GM21529 (cell line): ENCODE results near the gene ZNF502.
"Not testable (repeated sequence)": the region's sequence is repeated elsewhere in the genome, so short reads cannot be mapped to it uniquely, and the experiment has no call there.

Source experiments
- ATAC-seq: cut with Tn5 transposase; IDR thresholded peaks from one replicate; pipeline ENCODE4 v1.9.1; 2021; ENCODE audit not compliant: unreplicated experiment

The ZNF502 gene

DNA sequence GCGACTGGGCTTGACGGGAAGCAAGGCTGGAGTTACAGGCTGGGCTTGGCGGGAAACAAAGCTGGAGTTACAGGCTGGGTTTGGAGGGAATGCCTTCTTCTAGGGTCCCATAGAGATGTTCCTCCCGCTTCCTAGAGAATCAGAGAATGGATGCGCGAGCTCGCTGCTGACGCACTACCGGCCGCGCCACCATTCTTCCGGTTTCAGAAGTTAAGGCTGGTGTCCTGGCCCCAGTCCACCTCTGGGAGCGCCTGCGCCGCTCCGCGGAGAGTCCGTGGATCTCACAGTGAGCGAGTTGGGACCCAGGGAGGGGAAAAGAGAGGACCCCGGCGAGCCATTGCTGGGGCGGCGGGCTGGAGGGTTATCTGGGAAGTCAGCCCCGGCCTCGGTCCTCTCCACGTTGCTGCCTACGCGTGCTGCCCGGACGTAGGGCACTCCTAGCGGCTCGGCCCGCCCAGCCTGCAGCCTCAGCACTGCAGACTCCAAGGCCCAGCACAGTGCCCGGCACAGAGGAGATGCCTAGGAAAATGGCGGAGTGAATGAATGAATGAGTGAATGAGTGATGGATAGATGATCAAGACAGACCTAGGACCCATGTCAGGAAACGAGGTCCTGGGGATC is at the start of gene ZNF502:
ZNF502 (plus strand) TSS at position 206 of the 621 bp plus-strand sequence. CDS start 7,602 bp downstream, outside the sequence.
- ATAC-seq: no peak

DNA sequence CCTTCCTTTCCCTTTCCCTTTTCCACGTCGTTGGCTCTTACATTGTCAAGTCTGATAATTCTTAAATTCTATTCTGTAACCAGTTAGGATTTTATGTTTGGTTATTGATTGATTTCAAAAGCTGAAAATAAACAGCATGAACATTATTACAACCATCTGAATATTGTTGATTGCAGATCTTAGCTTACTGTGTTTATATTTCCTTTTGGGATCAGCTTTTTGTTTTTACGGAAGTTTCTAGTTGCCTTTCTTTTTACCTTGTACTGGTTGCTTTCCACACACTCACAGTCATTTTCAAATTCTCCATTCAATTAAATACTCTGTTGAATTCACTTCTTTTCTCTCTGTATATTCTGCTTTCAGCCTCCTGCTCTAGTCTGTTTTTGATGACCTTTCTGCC is 47.3 kb upstream of the ZNF502 start:
- ATAC-seq: no peak

DNA sequence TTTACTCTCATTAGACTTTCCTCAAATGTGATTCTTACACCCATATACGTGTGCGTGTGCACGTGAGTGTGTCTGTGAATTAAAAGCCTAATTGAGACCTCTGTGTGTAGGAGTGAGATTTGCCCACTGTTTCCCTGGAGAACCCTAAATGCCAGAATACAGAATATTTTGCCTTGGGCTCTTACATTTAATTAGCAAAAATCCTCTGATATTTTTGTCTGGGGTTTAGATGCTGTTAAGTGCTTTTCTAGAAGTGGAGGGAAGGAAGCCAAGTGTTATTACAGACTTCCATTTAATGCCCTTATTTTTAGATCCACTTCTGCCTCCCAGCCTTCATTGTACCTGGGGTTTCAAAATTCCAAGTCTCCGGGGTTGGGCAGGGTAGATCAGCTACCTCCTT is 46.1 kb upstream of the ZNF502 start:
- no peak for ATAC-seq

DNA sequence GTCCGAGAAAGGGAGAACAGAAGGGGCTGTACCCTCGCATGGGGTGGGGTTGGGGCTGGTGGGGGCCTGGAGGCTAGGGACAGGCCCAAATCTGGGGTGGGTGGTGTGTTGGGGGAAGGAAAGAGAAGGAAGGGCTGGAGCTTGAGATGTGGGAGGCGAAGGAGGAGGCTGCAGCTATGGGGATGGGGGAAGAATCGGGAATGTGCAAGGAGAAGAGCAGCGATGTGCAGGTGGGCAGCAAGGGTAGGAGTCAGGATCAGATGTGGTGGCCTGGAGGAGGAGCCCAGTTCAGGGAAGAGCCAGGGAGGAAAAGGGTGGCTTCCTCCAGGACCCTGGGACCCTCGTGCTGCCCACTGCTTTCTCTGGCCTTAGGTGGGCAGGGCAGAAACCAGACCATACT is 42.7 kb upstream of the ZNF502 start:
- ATAC-seq: no peak

DNA sequence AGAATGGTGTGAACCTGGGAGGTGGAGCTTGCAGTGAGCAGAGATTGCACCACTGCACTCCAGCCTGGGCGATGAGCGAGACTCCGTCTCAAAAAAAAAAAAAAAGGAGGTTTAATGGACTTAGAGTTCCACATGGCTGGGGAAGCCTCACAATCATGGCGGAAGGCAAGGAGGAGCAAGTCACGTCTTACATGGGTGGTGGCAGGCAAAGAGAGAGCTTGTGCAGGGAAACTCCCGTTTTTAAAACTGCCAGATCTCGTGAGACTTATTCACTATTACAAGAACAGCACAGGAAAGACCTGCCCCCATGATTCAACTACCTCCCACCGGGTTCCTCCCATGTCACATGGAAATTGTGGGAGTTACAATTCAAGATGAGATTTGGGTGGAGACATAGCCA is 39.0 kb upstream of the ZNF502 start:
- not testable (repeated sequence) for ATAC-seq

DNA sequence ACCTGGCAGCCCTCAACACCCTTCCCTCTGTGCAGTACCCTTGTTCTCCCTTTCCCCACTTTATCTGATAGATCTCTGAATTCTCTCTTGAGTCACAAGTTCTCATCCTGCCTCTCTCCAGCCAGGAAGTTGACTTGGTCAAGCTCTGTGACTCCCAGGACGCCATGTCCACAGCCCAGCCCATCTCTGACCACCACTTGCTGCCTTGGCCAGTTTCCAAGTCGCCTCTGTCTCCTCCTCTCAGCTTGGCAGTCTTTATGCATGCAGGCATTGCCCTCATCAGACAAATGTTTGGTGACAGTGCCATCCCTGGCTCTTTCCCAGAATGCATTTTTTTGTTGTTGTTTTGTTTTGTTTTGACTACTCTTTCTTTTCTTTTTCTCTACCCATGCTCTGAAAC is 38.2 kb upstream of the ZNF502 start:
- ATAC-seq: no peak

DNA sequence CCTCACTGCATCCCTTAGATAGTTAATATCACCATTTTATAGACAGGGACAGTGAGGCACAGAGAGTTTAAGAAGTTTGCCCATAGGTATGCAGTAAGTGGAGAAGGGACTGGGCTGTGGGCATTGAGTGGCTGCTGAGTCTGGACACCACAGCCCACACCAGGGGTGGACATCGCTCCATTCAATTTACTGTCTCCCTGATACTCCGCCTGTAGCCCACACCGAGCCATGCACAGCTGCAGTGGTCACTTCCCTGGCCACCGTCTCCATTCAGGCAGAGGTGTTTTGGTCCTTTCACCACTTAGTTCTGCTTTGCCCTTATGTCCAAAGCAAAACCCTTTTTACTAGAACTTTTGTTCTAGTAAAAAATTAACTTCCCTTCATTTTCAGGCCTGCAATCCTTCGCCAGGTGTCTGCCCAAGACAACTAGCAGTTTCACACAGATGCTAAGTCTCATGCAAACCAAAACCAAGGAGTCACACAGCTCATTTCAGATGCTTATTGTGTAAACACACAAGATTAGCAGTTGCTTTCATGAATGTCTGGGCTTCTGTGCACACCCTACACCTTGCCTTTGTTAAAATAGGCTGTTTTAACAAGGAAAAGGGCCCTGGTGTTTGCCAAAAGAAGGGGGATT is 33.9 kb upstream of the ZNF502 start:
- no peak for ATAC-seq

DNA sequence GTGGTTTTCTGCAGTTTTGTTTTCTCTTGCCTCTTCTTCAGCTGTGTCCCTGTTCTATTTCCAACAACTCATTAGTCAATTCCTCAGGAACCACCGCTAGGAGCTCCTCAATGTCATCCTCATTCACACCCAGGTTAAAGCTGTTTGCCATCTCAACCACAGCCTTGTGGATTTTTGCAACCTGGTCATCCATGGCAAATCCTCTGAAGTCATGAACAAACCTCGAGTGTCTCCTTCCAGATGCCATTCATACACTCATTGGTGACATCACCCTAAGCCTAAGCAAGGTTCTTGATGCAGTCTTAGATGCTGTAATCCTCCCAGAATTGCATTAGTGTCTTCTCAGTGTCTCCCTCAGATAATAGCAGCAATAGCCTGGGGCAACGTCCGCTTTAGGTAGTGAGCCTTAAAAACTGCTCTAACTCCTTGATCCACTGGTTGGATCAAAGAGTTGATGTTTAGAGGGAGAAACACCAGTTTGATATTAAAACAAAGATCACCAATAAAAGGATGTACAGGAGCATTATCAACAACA is 31.5 kb upstream of the ZNF502 start:
- no peak for ATAC-seq

DNA sequence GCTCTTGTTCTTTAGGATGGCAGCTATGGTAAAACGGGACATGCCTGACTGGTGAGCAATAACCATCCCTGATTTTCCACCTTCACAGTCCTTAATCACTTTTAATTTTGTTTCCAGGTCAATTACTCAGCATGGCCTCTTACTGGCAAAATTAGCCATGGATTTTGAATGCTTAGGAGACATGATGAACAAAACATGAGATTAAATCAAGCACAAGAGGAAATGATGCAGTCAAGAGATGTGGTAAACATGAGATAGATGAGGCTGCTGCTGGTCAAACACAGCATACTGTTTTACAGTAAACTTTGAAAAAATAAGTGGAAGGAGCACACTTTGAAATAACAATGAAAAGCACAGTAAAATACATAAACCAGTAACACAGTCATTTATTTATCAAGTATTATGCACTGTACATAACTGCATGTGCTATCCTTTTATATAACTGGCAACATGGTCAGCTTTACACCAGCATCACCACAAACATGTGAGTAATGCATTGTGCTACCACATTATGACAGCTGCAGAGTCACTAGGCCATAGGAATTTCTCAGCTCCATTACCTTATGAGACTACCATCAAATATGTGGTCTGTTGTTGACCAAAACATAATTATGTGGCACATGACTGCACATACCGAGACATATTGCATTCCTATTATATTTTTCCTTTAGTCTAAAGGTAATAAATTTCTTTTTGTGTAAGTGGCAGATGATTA is 30.1 kb upstream of the ZNF502 start:
- ATAC-seq: no peak

DNA sequence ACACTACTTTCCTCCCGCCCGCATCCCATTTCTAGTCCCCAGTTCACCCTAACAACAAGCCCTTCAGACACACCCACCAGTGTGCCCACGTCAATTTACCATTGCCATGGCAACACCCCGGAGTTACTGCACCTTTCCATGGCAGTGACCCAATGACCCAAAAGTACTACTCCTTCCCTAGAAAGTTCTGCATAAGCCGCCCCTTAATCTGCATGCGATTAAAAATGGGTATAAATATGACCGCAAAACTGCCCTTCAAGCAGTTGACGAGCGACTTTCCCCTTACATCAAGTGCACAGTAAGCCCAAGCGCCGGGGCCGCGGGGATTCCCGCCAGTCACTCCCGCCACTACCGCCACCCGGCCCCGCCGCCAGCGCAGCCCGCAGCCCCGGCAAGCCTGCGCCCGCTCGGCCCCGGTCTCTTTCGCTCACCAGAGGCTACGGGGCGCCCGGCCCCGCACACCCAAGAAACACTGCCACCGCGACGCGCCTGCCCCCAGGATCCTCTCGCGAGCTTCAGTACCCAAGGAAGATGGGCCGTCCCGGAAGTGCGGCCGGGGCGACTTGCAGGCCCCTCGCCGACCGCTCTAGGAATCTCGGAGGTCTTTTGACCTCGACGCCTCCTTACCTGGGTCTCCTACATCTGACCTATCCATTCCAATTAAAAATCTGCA is 27.2 kb upstream of the ZNF502 start:
- peak; percentile 78 for ATAC-seq

DNA sequence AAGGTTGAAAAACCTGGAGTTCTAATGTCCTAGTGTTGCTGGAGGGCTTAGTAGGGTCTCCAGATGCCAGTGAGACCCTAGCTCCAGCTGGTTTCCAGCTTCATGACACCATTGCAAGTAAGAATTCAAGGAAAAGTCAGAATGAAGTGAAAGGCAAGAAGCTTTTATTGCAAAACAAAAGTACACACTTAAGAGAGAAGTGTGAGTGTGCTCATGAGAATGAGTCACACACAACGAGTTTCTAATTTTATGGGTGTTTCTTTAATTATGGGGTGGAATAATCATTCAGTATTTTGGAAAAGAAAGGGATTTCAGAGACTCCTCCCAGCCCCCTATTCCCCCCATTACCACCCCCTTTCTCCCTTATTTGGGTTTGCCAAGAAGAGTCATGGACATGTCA is 24.6 kb upstream of the ZNF502 start:
- ATAC-seq: no peak

DNA sequence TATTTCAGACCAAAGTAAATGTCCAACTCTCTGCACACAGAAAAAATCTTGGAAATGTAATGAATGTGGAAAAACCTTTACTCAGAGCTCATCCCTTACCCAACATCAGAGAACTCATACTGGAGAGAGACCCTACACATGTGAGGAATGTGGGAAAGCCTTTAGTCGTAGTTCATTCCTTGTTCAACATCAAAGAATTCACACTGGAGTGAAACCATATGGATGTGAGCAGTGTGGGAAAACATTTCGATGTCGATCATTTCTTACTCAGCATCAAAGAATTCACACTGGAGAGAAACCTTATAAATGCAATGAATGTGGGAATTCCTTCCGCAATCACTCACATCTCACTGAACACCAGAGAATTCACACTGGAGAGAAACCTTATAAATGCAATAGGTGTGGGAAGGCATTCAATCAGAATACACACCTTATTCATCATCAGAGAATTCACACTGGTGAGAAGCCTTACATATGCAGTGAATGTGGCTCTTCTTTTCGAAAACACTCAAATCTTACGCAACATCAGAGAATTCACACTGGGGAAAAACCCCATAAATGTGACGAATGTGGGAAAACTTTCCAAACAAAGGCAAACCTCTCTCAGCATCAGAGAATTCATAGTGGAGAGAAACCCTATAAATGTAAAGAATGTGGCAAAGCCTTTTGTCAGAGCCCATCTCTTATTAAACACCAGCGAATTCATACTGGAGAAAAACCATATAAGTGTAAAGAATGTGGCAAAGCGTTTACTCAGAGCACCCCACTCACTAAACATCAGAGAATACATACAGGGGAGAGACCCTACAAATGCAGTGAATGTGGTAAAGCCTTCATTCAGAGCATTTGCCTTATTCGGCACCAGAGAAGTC is 9.0 kb downstream of the ZNF502 start:
- no peak for ATAC-seq

DNA sequence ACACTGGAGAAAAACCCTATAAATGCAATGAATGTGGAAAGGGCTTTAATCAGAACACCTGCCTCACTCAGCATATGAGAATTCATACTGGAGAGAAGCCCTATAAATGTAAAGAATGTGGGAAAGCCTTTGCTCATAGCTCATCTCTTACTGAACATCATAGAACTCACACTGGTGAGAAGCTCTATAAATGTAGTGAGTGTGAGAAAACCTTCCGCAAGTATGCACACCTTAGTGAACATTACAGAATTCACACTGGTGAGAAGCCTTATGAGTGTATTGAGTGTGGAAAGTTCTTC is 9.6 kb downstream of the ZNF502 start:
- no peak for ATAC-seq

DNA sequence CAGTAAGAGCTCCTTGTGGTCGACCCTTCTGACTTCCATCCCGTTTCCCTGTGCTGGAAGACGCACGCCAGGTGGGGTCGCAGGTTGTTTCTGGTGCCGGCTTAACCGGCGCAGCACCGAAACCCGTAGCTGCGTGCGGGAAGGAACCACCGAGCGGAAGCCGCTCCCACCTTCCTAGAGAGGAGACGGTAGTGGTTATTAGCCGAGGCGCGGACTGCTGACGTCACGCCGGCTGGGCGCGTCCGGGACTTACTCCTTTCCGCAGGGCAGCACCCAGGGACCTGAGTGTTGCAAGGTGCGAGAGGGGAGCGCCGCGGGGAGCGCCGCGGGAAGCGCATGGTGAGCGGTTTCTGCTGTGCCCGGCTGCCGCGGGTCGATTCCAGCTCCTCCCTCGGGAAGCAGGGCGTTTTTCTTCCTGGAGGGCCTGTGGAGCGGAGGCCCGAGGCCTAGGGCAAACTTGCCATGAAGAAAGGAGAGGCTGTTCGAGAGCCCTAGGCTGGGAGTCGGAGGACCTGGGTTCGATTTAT is 17.0 kb downstream of the ZNF502 start, which contains the start of gene ZNF501:
ZNF501 (plus strand) TSS at position 252 of the 527 bp plus-strand sequence. CDS start 4,787 bp downstream, outside the sequence.
- ATAC-seq: peak; percentile 98

DNA sequence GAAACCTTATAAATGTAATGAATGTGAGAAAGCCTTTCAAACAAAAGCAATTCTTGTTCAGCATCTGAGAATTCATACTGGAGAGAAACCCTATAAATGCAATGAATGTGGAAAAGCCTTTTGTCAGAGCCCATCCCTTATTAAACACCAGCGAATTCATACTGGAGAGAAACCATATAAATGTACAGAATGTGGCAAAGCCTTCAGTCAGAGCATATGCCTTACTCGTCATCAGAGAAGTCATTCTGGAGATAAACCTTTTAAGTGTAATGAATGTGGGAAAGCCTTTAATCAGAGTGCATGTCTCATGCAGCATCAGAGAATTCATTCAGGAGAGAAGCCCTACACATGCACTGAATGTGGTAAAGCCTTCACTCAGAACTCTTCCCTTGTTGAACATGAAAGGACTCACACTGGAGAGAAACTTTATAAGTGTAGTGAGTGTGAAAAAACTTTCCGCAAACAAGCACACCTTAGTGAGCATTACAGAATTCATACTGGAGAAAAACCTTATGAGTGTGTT is 22.2 kb downstream of the ZNF502 start:
- ATAC-seq: no peak

DNA sequence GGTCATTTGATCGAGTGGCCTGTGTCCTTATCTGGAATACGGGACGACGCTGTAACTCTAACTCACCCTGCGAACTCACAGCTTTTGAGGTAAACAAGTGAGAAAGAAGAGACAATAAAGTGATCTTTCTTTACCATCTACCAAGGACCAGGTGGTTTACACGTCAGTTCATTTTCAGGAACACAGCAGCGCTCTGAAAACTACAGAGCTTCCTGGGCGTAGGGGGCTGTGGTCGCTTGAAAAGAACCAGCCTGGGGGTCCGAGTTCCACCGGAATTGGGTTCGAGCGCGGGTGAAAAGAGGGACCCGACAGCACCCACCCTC is 48.6 kb downstream of the ZNF502 start:
- ATAC-seq: no peak

DNA sequence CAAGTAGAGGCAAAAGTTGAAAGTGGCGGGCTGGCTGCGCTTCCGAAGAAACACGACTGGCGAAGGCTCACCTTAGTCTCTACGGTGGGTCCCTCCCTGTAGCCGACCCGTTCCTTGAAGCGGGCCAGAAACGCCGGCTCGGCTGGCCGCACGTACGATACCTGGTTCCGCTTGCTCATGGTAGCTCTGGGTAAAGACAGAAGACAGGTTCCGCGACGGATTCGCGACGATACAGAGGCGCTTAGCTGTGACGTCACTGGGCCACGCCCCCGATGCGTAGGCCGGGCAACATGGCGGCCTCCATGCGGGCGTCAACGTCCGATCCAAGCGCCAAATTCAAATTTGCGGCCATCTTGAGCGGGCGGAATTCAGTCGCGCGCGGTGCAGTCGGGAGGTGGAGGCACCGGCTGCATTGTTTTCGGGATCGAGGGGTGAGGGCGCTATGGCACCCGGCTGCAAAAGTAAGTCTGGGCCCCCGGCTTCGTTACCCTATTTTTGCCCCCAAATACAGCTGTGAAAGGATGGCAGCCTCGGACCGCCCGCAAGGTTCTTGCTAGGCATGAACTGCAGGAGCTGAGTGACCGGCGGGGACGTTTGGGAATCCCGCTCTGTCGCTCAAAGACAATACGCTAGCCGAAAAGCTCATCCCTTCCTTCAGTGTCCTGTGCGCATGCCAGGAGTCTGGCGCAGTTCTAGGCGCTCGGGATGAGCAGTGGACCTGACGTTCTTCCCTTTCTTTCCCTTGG is 49.1 kb downstream of the ZNF502 start, which contains the start of the genes KIAA1143 and KIF15:
KIAA1143 (minus strand) TSS at position 196 of the 746 bp plus-strand sequence; CDS start at position 179, 17 bp downstream.
KIF15 (plus strand) TSS at position 371 of the 746 bp plus-strand sequence; CDS start at position 443, 72 bp downstream.
- peak; percentile 89 for ATAC-seq

DNA sequence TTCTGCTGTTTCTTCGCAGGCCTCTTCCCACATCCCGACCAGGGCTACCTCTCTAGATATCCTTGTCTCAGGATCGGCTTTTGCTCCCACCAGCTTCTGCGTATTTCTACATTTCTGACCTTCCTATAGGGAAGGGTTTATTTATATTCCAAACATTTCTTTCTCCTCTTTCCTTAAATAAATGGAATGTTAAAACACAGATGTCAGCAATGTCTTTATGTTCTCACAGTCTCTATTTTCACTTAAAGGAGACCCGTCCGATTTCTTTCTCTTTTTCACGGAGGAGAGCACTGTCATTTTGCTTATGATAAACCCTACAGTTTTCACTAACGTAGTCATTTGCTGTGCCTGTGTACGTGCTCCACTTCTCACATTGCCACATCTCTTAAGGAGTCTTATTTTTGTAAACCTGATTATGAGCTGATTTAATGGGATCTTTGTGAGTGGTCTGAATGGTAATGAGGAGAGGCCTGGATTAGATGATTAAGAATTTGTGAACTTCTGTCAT is 49.8 kb downstream of the ZNF502 start:
- peak; percentile 10 for ATAC-seq

DNA sequence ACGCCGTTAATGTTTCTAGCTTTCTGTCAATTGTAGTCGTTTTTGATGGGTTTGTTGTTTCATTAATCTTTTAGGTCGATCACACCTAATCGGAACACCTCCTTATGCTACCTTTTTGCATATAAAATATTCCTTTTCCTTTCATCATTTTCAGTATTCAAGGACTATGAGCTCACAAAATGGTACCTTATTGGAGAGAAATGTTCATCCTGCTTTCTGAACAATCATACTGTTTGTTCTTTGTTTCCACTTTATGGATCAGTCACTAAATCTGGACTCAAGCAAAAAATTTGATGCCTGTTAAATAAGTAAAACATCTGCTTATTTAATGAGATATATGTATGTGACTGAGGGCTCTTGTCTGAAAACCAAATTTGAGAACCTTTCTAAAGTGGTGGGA is 50.2 kb downstream of the ZNF502 start:
- ATAC-seq: no peak
